ENCODE results near the gene VWC2L. TPM values are rescaled to one million over a fixed set of nuclear protein-coding genes. Genes with fewer than 3 reads are reported as not detected.

The VWC2L gene
- polyA plus RNA-seq, 1 donor from 2014 or later = 0.31 TPM

GRCh38 chr2:214593727-214594126, 182.9 kb downstream of the VWC2L start:
- Histone ChIP-seq H3K27me3 (ENCODE audit: insufficient read depth, low read depth, low read length) (no peaks in the 10 kb centered on the region), H3K4me3 (ENCODE audit: low read length) (no peak overlapping the region), H3K36me3 (ENCODE audit: insufficient read depth, low read length) (no peaks in the 10 kb centered on the region), H3F3A (ENCODE audit: insufficient read depth, low read length, poor library complexity, severe bottlenecking) (no peaks in the 10 kb centered on the region), H3K27ac (ENCODE audit: low read length) (no peak overlapping the region), H3K9me2 (ENCODE audit: insufficient read depth, low read length) (no peaks in the 10 kb centered on the region), H4K20me1 (ENCODE audit: insufficient read depth) (no peaks in the 10 kb centered on the region), H2AFZ (ENCODE audit: low read depth, low read length) (no peak overlapping the region), H3K9ac (ENCODE audit: low read length) (no peak overlapping the region), H3K79me2 (replicated peaks; ENCODE audit: insufficient read depth, low read length) (no peaks in the 10 kb centered on the region), H3K4me2 (ENCODE audit: low read length) (no peak overlapping the region), H3K9me3 (ENCODE audit: low read length) (no peaks in the 10 kb centered on the region)
- no peak for TF ChIP-seq REST (IDR thresholded peaks at IDR 0.05; ENCODE audit: borderline replicate concordance)
- TF ChIP-seq TAF1 (IDR thresholded peaks at IDR 0.05; ENCODE audit: low read depth) = no peak
- no peak for TF ChIP-seq EP300 (conservative IDR thresholded peaks at IDR 0.05; ENCODE audit: poor library complexity, severe bottlenecking)
- no peak for TF ChIP-seq CTCF (IDR thresholded peaks at IDR 0.05; ENCODE audit: poor library complexity, severe bottlenecking)
- TF ChIP-seq EZH2 (IDR thresholded peaks at IDR 0.05; ENCODE audit: borderline replicate concordance, insufficient read depth, low read length, poor library complexity, severe bottlenecking) = no peak
- no peak for TF ChIP-seq RAD21 (conservative IDR thresholded peaks at IDR 0.05)
- no peak for TF ChIP-seq SMC3 (conservative IDR thresholded peaks at IDR 0.05; ENCODE audit: poor library complexity)
- no peak for TF ChIP-seq MXI1 (conservative IDR thresholded peaks at IDR 0.05; ENCODE audit: poor library complexity, severe bottlenecking)

GRCh38 chr2:214601852-214602633, 191.2 kb downstream of the VWC2L start:
- no peak overlapping the region for H3K4me3 ChIP-seq (ENCODE audit: low read length)
- H3K4me2 ChIP-seq (ENCODE audit: low read length) = no peak overlapping the region
- H3K79me2 ChIP-seq (replicated peaks; ENCODE audit: insufficient read depth, low read length) = no peaks in the 10 kb centered on the region

More at GRCh38 chr2:214601852-214602633, 191.2 kb downstream of the VWC2L start:
- no peak overlapping the region for H3K9ac ChIP-seq (ENCODE audit: low read length)
- H3K36me3 ChIP-seq (ENCODE audit: insufficient read depth, low read length) = no peaks in the 10 kb centered on the region
- no peak overlapping the region for H3K27ac ChIP-seq (ENCODE audit: low read length)
- H3K9me2 ChIP-seq (ENCODE audit: insufficient read depth, low read length) = no peaks in the 10 kb centered on the region
- H2AFZ ChIP-seq (ENCODE audit: low read depth, low read length) = no peak overlapping the region
- H3K9me3 ChIP-seq (ENCODE audit: low read length) = no peaks in the 10 kb centered on the region
- no peaks in the 10 kb centered on the region for H3F3A ChIP-seq (ENCODE audit: insufficient read depth, low read length, poor library complexity, severe bottlenecking)
- TF ChIP-seq EP300 (conservative IDR thresholded peaks at IDR 0.05; ENCODE audit: poor library complexity, severe bottlenecking) (no peak), POLR2AphosphoS5 (IDR thresholded peaks at IDR 0.05) (no peak), CTCF (IDR thresholded peaks at IDR 0.05; ENCODE audit: poor library complexity, severe bottlenecking) (no peak), SMC3 (conservative IDR thresholded peaks at IDR 0.05; ENCODE audit: poor library complexity) (no peak), MXI1 (conservative IDR thresholded peaks at IDR 0.05; ENCODE audit: poor library complexity, severe bottlenecking) (no peak), REST (IDR thresholded peaks at IDR 0.05; ENCODE audit: borderline replicate concordance) (no peak), RAD21 (conservative IDR thresholded peaks at IDR 0.05) (no peak), TAF1 (IDR thresholded peaks at IDR 0.05; ENCODE audit: low read depth) (no peak), EZH2 (IDR thresholded peaks at IDR 0.05; ENCODE audit: borderline replicate concordance, insufficient read depth, low read length, poor library complexity, severe bottlenecking) (no peak)
- H4K20me1 ChIP-seq (ENCODE audit: insufficient read depth) = no peaks in the 10 kb centered on the region
- no peaks in the 10 kb centered on the region for H3K27me3 ChIP-seq (ENCODE audit: insufficient read depth, low read depth, low read length)
